Measurements from ENCODE around the gene ESF1. TPM values are rescaled to one million over a fixed set of nuclear protein-coding genes. Genes with fewer than 3 reads are reported as not detected.

The ESF1 gene
- total and polyA plus RNA-seq, 2 of the 8 experiments (the other 6 are each of a cell fraction or from before 2014, with no cell fraction given) = 1.1 to 32.9 TPM

GRCh38 chr20:13703265-13703664 is 81.5 kb downstream of the ESF1 start:
- Histone ChIP-seq H3K18ac (ENCODE audit: extremely low read depth, low read length) (no peak overlapping the region), H3K79me1 (ENCODE audit: low read depth, low read length) (no peaks in the 10 kb centered on the region), H2BK120ac (replicated peaks; ENCODE audit: low read depth, low read length) (no peak overlapping the region), H3K9ac (replicated peaks in 1 of 4; ENCODE audit: extremely low read depth in 1 of 4, low read depth in 3 of 4, low read length in 3 of 4) (no peak overlapping the region), H2BK15ac (ENCODE audit: low read length) (no peak overlapping the region), H2BK20ac (ENCODE audit: low read length) (no peak overlapping the region), H3K23ac (ENCODE audit: insufficient read length) (no peak overlapping the region), H3K4me1 (replicated peaks in 1 of 4; ENCODE audit: control insufficient read depth in 3 of 4, insufficient read depth in 4 of 4, low read length in 3 of 4) (no peaks in the 10 kb centered on the region), H3K14ac (ENCODE audit: insufficient read length) (no peak overlapping the region), H3K9me3 (ENCODE audit: insufficient read depth in 2 of 2, low read depth in 1 of 2, low read length in 1 of 2) (no peaks in the 10 kb centered on the region), H3K4ac (replicated peaks; ENCODE audit: insufficient read length, low read depth, low read length) (no peak overlapping the region), H3K4me2 (ENCODE audit: insufficient read depth in 1 of 2, low read depth in 2 of 2, low read length in 2 of 2) (no peak overlapping the region), H4K91ac (replicated peaks; ENCODE audit: insufficient read length, low read length) (no peak overlapping the region), H3K4me3 (ENCODE audit: extremely low read depth in 1 of 4, insufficient read depth in 2 of 4, low read depth in 3 of 4, low read length in 4 of 4) (no peak overlapping the region), H4K20me1 (replicated peaks in 1 of 2; ENCODE audit: control insufficient read depth in 1 of 2, insufficient read depth in 2 of 2, low read length in 2 of 2) (no peaks in the 10 kb centered on the region), H3K23me2 (ENCODE audit: low read depth, low read length) (no peaks in the 10 kb centered on the region), H3K79me2 (ENCODE audit: control insufficient read depth in 1 of 2, insufficient read depth in 2 of 2, low read length in 2 of 2) (no peaks in the 10 kb centered on the region), H3K36me3 (ENCODE audit: control insufficient read depth in 2 of 4, insufficient read depth in 4 of 4, low read length in 3 of 4) (no peaks in the 10 kb centered on the region), H4K8ac (ENCODE audit: extremely low read depth, insufficient read depth, low read length) (no peak overlapping the region), H2AK5ac (ENCODE audit: low read depth, low read length) (no peak overlapping the region), H2BK12ac (ENCODE audit: low read depth, low read length) (no peak overlapping the region), H2AFZ (ENCODE audit: low read length) (no peak overlapping the region), H3K27ac (ENCODE audit: low read depth, low read length) (no peak overlapping the region), H3K56ac (replicated peaks; ENCODE audit: insufficient read length, low read depth, low read length) (no peak overlapping the region), H4K5ac (ENCODE audit: insufficient read length, low read depth, low read length) (no peak overlapping the region), H3K27me3 (replicated peaks in 1 of 4; ENCODE audit: control insufficient read depth in 3 of 4, extremely low read depth in 1 of 4, insufficient read depth in 3 of 4, low read length in 3 of 4) (no peaks in the 10 kb centered on the region), H2BK5ac (ENCODE audit: low read depth, low read length) (no peak overlapping the region)
- TF ChIP-seq CTCF (IDR thresholded peaks at IDR 0.05; ENCODE audit: control extremely low read depth in 1 of 3, insufficient read depth in 1 of 3, low read depth in 1 of 3, low read length in 3 of 3) (peak; percentile 52 to 65 (median 56)), MAFK (IDR thresholded peaks at IDR 0.05; ENCODE audit: low read depth, low read length) (no peak), BACH1 (IDR thresholded peaks at IDR 0.05; ENCODE audit: low read length) (no peak), SP2 (IDR thresholded peaks at IDR 0.05; ENCODE audit: low read length) (no peak), RBBP5 (IDR thresholded peaks at IDR 0.05; ENCODE audit: borderline replicate concordance, low read depth, low read length) (no peak), CEBPB (IDR thresholded peaks at IDR 0.05; ENCODE audit: low read depth, low read length) (peak; percentile 48; the same call in 1 of the 2 replicates), MAX (IDR thresholded peaks at IDR 0.05) (no peak), FOSL1 (IDR thresholded peaks at IDR 0.05; ENCODE audit: insufficient read depth, low read depth, low read length) (no peak), RAD21 (IDR thresholded peaks at IDR 0.05 in 1 of 2, conservative IDR thresholded peaks at IDR 0.05 in 1 of 2; ENCODE audit: low read depth in 2 of 2, low read length in 2 of 2) (peak; percentile 73 to 78), CTBP2 (IDR thresholded peaks at IDR 0.05; ENCODE audit: borderline replicate concordance, insufficient read depth, insufficient read length, low read length) (no peak)
- FAIRE-seq (no peak), DNase-seq (ENCODE audit: low read depth in 1 of 2, low spot score in 2 of 2) (peak in 1 of 2 experiments; percentile 7)
- WGBS, 2 experiments (ENCODE audit: extremely low coverage in 1 of 2, insufficient coverage in 1 of 2, insufficient read length in 1 of 2, insufficient replicate concordance in 2 of 2, low coverage in 1 of 2, low lambda C conversion rate in 2 of 2, missing lambda C conversion rate in 1 of 2) = 78% methylated on average over 9 of the region's 9 CpGs; no CpG with 5 or more reads in 1 of the 2 experiments
- ChIA-PET POLR2A (ENCODE audit: partially characterized antibody) (no interaction called here), CTCF (ENCODE audit: partially characterized antibody) (interaction anchor here (0.7 to 1.8 kb wide), 6 partner anchors 9 to 469 kb away, joined by 3 to 8 read pairs (median 3); no protein-coding TSS in a partner anchor)

Measured in H1 (cell line).